GM21423 (cell line): ENCODE measurements around the gene PBRM1.
"Not testable (repeated sequence)": the region's sequence is repeated elsewhere in the genome, so short reads cannot be mapped to it uniquely, and the experiment has no call there.

Experiments
- ATAC-seq: cut with Tn5 transposase; IDR thresholded peaks from one replicate; pipeline ENCODE4 v1.9.1; 2021; ENCODE audit warnings: mild to moderate bottlenecking, moderate library complexity; ENCODE audit not compliant: unreplicated experiment

Gene PBRM1

DNA sequence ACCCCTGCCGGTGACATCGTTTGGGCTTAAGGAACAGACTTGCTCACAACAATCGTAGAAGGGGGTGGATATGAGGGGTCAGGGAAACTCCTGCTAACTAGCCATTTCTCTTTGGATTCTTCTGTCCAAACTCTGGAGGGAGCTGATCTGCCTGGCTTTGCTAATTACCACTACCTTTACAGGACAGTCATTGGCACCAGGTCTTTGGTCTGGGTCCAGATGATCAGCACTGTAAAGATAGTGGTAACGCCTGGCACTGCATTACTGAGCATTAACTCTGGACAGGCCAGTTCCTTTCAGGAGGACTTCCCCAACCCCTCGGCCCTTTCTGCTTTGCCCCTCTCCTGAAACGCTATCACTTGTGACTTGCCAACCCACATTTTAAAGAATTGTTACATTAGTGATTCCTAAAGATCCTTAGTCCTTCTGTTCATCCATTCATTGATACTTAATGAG is 148.5 kb downstream of the PBRM1 start:
- no peak for ATAC-seq

DNA sequence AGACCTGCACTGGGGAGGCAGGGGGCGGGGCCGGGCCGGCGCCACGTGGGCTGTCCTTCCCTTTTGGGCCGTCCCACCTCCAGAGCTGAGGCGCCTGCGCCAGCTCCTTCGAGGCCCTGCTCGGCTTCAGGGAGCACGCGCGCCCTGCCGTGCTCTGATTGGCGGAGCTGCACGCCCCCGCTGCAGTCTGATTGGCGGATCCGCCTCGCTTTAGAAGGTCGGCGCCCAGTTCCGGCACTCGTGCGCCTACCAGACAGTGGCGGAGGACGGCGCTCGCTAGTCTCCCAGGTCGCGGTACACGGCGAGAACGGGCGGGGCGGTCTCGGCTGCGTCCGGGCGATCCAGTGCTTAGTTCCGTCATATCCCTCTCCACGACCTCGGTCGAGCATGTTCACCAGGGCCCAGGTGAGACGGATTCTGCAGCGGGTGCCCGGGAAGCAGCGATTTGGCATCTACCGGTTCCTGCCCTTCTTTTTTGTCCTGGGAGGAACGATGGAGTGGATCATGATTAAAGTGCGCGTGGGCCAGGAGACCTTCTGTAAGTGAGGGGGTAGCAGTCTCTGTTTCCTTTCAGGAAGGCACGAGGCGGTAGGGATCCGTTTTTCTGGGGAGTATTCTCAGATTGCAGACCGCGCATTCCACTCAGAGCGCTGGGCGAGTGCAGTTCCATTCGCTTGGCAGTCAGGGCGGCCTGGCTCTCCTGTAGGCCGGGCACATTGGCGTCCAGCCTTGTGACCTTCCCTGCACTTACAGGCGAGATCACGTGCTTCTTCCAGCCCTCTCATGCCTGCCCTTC is 149.1 kb downstream of the PBRM1 start, which contains the start of gene UQCC5:
Gene UQCC5, plus strand, starts transcription at position 237 of the 796 bp plus-strand sequence. Its CDS starts 151 bp downstream, at position 388.
- ATAC-seq: peak; percentile 83

DNA sequence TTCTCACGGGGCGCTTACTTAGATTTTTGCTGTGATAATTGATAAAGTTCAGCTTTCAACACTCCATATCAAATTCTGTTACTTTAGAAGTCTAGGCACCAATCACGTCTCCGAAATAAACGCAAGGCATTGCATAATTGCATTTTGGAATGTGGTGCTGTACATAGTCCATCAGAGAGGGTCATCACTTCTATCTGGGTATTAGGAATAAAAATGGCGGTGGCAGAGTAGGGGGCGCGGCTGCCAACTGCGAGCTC is 149.7 kb downstream of the PBRM1 start:
- no peak for ATAC-seq

DNA sequence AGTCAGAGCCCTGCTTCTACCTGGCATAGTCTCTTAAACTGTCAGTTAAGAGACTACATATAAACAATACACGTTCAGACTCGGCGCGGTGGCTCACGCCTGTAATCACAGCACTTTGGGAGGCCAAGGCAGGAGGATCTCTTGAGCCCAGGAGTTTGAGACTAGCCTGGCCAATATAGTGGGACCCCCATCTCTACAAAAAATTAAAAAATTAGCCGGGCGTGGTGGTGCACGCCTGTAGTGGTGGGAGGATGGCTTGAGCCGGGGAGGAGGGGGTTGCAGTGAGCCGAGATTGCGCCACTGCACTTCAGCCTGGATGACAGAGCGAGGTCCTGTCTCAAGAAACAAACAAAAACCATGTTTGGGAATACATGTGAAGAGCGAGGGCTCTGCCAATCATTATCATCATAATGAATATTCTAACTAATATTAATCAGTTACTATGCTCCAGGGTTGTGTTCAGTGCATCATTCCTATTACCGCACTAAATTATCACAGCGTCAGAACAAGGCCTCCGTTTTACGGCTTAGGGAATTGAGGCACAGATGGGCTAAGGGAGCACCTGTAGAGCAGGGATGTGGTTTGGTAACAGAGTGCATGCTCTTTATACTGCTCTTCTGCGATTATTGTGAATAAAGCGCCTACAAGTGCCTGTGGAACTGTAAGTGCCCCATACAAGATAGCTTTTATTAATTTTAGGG is 150.2 kb downstream of the PBRM1 start:
- no peak for ATAC-seq

DNA sequence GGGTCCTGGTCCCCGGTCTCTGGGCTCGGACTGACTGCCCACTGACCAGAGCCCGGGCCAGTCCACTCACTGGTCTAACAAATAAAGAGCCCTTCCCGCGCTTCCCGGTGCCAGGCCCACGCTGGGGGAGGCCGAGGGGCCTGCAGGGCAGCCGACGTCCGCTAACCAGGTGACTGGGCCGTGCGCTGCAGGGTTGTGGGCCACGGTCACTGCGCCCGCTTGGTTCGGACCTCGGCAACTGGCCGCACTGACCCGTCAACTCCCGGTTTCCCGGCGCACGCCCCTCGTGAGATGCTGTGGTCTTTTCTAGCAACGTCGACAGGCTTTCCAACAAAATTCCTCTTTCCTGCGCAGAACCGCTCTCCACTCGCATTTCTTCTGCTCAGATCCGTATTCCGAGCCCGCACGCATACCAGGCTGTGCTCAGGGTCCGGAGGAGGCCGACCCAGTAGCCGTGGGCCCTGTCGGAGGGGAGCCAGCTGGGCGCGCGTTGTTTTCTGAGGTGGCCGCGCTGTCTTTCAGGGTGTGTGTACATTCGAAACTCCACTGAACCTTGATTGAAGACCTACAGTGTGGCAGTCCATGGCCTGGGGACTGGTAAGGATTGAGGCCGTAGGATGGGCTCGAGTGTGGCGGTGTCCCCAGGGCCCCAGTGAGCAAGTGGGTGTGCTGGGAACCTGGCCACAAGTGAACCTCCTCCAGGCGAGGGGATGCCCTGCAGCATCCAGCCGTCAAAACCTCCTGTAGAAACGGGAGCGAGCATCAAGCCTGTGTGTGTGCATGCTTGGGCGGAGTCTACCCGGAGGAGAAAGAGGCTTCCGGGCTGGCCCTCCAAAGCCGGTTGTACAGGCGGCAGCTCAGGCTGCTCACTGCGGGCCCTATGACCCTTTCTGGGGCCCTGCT is 151.2 kb downstream of the PBRM1 start:
- ATAC-seq: no peak

DNA sequence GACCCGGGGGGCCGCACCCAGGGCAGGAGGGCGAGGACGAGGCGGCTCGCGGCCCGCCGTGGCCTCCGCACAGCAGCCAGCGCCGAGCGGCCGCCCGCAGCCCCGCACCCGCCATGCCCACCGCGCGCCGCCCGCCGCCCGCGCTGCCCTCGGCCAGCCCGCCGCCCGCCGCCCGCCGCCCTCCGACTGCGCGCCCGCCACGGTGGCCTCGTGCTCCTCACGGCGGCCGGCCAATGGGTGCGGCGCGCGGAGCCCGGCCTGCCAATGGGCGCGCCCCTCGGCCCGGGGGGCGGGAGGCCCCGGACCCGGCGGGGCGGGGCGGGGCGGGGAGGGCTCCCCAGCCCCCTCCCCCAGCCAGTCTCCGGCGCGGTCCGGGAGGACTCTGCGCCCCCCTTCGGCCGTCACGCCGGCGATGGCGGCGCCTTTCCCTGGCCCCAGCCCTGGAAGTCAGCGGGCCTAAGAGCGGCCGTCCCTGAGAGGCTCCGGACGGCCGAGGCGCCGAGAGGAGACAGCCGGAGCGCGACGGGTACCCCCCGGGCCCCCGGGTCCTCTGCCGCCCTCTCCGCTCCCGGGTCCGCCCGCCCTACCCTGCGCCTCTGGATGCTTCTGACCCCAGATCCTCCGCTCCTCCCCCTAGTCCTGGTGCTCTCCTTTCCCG is 152.0 kb downstream of the PBRM1 start, which contains the start of gene NT5DC2:
Gene NT5DC2, minus strand, starts transcription at position 235 of the 658 bp plus-strand sequence. Its CDS starts 120 bp downstream, at position 115.
- ATAC-seq: peak; percentile 28

DNA sequence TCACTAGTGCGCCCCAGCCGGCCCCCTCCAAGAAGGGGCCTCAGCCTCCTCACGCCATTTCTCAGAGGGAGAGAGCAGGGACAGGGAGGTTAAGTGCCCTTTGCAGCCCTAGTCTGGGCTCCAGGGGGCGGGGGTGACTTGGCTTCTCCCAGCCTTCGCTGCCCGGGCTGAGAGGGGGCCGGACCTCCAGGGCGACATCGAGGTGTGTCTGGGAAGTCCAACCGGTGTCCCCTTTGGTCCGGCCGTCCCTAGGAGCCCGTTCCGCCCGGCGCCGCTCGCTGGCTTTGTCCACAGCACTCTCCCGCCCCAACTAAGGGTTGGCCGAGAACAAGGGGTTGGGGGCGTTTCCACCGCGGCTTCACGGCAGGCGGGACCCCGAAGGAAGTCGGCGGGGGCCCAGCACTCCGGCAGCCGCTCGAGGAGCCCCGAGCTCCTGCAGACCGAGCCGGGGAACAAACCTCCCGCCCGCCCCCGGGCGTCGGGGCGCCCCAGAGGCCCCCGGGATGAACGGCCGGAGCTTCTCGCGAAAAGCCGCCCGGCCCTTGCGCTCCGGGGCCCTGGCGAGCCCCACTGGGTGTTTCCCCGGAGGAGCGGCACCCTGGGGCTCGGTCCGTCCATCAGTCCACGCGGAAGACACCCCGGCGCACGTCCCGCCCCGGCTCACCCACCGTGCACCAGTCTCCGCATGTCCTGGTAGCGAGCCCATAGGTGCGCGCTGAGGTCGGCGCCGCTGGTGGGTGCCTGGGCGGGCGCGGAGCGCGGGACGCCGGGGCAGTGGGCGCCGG is 152.7 kb downstream of the PBRM1 start:
- ATAC-seq: peak; percentile 2

DNA sequence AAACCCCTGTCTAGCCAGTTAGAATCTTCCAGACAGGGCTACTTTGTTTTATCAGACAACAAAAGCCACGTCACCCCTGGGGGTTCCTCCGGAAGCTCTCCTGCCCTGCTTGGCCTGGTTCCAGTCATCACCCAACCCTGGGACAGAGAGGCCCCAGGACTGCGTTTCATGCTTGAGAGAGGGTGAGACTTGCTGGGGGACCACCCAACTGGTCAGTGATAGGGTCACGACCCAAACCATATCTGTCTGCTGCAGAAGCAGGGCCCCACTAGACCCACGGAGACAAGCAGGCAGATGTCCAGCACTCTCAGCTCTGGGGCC is 153.2 kb downstream of the PBRM1 start:
- no peak for ATAC-seq

DNA sequence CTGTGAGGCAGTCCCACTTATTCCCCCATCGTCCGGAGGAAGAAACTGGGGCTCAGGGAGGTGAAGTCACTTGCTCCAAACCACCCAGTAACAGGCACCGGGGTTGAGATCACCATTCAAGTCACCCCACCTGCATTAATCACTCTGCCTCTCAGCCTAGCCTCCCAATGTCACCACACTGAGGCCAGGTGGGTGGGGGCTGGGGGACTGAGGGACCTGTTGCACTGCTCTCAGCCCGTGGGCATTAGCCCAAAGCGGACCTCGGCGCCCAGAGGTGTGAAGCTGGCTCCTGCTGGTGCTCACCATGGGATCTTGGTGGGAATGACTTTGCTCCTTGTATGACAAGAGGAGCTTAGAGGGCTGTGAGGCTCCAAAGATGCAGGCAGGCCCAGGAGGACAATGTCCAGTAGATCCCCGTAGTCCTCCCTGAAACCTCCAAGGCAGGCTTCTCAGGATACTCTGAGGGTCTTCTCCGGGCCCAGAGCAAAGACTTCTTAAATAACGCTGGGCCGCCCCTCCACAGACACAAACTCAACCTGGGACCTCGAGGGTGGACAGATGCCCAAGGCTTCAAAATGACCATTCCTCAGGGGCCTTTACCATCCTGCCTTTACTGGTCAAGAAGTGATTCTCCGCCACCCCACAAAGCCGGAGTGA is 153.7 kb downstream of the PBRM1 start:
- ATAC-seq: no peak

DNA sequence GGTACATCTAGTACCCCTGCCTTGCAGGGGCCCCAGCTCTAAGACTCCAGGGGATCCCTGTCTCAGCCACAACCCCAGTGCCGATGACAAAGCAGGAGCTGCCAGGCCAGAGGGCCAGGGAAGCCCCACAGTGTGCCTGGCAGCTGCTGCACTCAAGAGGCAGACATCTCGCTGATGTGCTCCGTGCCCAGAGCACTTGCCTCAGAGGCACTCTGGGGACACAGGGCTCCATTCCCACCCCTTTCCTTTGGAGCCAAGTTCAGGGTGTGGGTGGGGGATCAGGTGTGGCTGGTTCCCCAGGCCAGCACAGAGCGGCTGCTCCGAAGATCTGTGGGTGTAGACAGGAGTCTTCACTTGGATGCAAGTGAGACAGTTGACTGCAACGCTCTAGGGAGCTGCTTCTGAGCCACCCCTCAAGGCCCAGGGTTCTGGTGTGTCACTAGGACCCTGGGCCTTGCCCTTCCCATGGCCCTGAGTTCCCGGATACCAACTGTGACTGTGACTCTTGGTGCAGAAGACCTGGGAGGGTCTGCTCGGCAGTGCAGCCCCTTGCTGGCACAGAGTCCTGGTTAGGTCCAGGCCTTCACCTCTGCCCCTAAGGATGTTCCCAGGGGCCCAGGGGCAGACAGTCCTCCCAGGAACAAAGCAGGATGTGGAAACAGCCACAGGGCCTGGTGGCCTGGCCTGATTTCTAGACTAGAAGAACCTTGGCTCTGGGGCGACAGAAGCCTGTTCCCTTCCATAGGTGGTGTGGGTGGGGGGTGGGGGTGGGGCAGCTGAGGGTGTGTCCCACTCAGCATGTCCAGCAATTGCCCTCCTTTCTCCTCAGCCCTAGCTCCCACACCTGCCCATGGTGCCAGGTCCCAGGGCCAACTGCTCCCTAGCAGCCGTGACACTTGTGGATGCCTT is 154.5 kb downstream of the PBRM1 start:
- no peak for ATAC-seq

DNA sequence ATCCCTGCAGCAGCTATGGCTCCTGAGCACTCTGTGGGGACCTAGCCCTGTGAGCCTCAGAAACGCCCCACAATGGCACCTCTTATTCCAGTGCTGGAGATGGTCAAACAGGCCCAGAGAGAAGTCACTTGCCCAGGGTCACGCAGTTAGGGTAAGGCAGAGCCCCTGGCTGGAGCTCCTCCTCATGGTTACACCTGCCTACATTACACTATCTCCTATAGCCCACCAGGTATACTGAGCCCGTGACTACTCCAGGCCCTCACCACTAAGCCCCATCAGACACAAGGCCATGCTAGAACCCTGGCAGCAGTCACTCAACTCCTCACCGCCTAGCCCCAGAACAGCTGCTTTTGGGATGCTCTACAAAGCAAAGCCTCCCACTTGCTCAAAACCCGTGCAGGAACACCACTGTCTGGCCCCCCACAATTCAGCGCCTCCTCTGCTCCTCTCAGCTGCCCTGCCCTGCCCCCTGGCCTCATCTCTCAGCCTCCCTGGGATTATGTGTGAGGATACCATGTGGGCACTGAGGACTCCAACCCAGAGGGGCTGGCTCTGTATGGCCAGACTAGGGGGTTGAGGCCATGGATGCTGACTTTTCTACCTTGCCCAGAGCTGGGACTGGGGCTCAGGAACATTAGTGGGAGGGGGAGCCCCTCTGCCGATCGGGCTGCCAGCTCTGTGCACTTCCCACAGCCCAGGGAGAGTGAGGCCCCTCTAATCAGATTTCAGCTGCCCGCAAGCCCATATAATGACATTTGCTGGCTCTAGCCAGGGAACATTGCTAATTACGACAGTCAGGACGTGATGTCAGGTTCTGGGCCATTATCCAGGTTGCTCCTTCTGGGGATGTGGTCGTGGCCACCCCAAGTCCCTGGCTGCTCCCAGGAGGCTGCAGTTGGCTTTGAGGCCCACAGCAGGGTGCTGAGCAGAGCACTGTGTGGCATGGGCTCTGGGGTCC is 156.1 kb downstream of the PBRM1 start:
- ATAC-seq: no peak

DNA sequence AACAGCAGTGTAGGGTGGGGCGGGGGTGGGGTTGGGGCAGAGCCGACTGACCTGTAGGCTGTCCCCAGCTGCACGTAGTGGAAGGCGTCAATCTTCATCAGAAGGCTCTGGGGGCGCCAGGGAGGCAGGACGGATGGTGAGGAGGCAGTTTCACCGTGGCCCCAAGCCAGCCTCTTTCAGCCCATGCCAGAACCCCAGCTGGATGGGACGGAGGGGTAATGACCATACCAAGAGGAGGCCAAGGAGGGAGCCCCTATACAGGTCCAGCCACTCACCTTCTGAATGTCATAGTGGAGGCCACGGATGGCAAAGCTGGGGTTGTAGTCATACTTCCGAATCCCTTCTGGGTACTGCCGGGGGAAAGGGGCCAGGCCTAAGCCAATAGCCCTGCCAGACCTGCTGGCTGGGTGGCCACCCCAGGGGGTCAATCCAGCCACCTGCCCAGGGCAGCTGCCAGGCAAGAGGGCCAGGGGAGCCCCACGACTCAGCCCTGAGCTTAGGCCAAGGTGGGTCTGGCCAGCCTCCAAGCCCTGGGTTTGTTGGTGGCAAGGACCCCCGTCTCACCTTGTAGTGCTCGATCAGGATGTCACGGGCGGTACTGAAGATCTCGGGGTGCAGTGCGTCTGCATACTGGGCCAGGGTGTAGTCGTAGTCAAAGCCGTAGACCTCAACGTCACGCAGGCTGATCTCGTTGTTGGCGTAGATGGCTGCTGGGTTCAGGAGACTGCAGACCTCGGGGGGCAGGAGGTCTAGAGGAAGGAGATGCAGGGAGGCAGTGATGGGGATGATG is 156.9 kb downstream of the PBRM1 start:
- no peak for ATAC-seq

DNA sequence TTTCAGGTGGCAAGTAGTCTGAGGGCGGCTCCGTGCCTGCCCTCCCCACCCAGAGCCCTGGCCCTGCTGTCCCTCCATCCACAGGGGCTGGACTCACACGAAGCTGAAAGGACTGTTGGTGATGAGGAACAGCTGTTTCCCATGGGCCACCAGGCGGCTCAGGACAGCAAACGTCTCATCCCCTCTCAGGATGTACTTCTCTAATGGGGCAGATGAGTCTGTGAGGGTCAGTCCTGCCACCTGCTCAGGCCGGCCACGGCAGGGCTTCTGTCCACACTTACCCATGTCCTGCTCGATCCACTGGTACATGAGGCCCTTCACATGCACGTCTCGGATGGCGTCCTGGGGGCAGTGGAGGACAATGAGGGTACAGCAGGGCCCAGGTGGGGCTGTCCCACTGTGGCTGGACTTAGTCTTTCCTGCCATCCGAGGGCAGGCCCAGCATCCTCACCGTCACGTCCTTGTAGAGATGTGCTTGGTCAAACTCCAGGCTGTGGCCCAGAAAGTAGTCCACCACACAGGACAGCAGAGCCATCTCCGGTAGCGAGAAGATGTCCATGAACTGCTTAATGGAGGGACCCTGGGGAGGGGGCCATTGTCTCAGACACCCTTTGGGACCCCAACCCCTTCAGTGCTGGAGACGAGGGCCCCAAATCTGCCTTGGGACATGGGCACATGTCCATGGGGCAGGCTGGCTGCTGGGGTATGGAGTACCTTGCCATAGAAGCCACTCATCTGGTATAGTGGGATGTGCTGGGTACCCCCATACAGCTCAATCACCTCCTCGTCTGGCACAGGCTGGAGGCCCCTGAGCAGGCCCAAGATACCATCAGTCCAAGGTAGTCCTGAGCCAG is 157.8 kb downstream of the PBRM1 start:
- ATAC-seq: no peak

DNA sequence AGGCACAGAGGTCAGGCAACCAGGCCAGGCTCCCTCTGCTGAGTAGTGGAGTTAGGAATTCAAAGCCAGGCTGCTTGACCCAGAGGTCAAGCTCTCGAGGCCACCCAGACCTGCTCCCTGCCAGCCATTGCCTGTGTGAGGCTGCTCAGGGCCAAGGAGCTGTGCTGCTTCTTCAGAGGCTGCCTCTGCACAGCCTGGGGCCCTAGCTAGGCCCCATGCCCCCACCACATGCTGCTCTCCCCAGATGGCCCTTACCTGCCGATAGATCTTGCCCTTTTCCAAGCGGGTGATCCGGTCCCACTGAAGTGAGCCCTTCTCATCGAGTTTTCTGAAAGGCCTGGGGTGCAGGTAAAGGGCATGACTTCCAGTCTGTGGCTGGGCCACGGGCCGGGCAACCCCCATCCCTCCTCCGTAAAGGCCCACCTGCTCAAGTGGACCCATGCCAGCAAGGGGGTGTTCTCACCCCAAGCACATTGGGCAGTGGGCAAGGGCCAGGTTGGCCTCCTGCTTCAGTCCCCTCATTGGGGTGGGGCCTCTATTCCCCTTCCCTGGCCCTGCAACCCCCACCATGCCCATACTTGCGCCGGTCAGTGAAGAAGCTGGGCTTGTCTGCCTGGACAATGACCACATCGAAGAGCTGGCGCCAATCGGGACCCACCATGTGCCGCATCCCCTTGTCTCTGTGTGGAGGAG is 158.5 kb downstream of the PBRM1 start:
- ATAC-seq: no peak

DNA sequence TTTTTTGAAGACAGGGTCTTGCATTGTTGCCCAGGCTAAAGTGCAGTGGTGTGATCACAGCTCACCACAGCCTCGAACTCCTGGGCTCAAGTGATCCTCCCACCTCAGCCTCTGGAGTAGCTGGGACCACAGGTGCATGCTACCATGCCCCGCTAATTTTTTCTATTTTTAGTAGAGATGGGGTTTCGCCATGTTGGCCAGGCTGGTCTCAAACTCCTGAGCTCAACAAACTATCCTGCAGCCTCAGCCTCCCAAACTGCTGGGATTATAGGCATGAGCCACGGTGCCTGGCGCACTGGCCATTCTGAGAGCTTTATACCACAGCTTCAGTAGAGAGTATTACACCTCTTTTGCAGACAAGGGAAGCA is 159.1 kb downstream of the PBRM1 start:
- ATAC-seq: not testable (repeated sequence)
